A673 (cell line): ENCODE measurements around the gene VSX2. TPM values are rescaled to one million over a fixed set of nuclear protein-coding genes. Genes with fewer than 3 reads are reported as not detected.

Experiments
- BruUV-seq: library from RNA; stranded (reverse); fragments of 400-500 nt; replicated peaks from 2 replicates; lab custom pipeline; 2021; lab: Mats Ljungman, UMichigan
- CTCF ChIA-PET: fragments of 300-600 bp; sonication (Branson Sonifier 250); formaldehyde crosslinking; loops from one replicate; lab custom pipeline; 2022; ENCODE audit warnings: antibody characterized with exemption; lab: Charles Lee
- POLR2A ChIA-PET: fragments of 300-600 bp; sonication (Branson Sonifier 250); formaldehyde crosslinking; loops from one replicate; lab custom pipeline; 2022; ENCODE audit warnings: antibody characterized with exemption; ENCODE audit not compliant: low non-redundant PET; lab: Charles Lee
- DNase-seq: peaks from one replicate; pipeline ENCODE4 v3.0.0-alpha.2; 2015; ENCODE audit warnings: low spot score
- H3K27ac ChIP-seq: fragments of 200-600 bp; sonication (generic); 2 replicates; pipeline ENCODE4 v1.5.1; 2016; ENCODE audit warnings: mixed run types, low read depth, mild to moderate bottlenecking, mixed read lengths, antibody characterized with exemption, low read length; ENCODE audit not compliant: poor library complexity, severe bottlenecking
- H3K27me3 ChIP-seq: fragments of 200-600 bp; sonication (generic); replicated peaks from 2 replicates; pipeline ENCODE4 v1.6.1; 2017; ENCODE audit warnings: mixed run types, low read depth, mild to moderate bottlenecking, mixed read lengths, antibody characterized with exemption, low read length; ENCODE audit not compliant: insufficient read depth, poor library complexity
- H3K36me3 ChIP-seq: fragments of 200-600 bp; sonication (generic); 2 replicates; pipeline ENCODE4 v1.6.1; 2016; ENCODE audit warnings: mixed run types, mild to moderate bottlenecking, mixed read lengths, antibody characterized with exemption, low read length; ENCODE audit not compliant: insufficient read depth, poor library complexity, severe bottlenecking
- H3K4me1 ChIP-seq: fragments of 200-600 bp; sonication (generic); 2 replicates; pipeline ENCODE4 v1.6.1; 2017; ENCODE audit warnings: mixed run types, mild to moderate bottlenecking, mixed read lengths, antibody characterized with exemption, low read length; ENCODE audit not compliant: insufficient read depth, poor library complexity, severe bottlenecking
- H3K4me3 ChIP-seq: fragments of 200-600 bp; sonication (generic); 2 replicates; pipeline ENCODE4 v1.5.1; 2016; ENCODE audit warnings: low read depth, mixed run types, mild to moderate bottlenecking, mixed read lengths, low read length; ENCODE audit not compliant: poor library complexity, severe bottlenecking
- H3K9me3 ChIP-seq: fragments of 200-600 bp; sonication (generic); 2 replicates; pipeline ENCODE4 v1.6.1; 2016; ENCODE audit warnings: mixed run types, low read depth, mild to moderate bottlenecking, mixed read lengths, antibody characterized with exemption, low read length; ENCODE audit not compliant: poor library complexity, severe bottlenecking
- CTCF ChIP-seq: fragments of 300-800, 200-600 bp; sonication (generic); conservative IDR thresholded peaks from 2 replicates; pipeline ENCODE4 v1.5.1; 2017; ENCODE audit warnings: low read depth, mild to moderate bottlenecking, antibody characterized with exemption, low read length, moderate library complexity, mixed read lengths
- EZH2 ChIP-seq: fragments of 200-600 bp; sonication (generic); IDR thresholded peaks from 2 replicates; pipeline ENCODE4 v1.6.1; 2017; ENCODE audit warnings: borderline replicate concordance, low read depth, mild to moderate bottlenecking, mixed read lengths, antibody characterized with exemption, low read length; ENCODE audit not compliant: poor library complexity, severe bottlenecking
- intact Hi-C: fragments of 100-400 bp; cut with micrococcal nuclease; formaldehyde crosslinking; loops from one replicate; pipeline ENCODE4 v1.10.0; 2022; ENCODE audit not compliant: unreplicated experiment
- total RNA-seq: library from RNA; stranded (reverse); gene quantifications from 2 replicates; pipeline ENCODE4 v1.2.3, GENCODE V29; 2021

Gene VSX2
- total RNA-seq, 1 experiment from 2014 or later, result not detected

DNA sequence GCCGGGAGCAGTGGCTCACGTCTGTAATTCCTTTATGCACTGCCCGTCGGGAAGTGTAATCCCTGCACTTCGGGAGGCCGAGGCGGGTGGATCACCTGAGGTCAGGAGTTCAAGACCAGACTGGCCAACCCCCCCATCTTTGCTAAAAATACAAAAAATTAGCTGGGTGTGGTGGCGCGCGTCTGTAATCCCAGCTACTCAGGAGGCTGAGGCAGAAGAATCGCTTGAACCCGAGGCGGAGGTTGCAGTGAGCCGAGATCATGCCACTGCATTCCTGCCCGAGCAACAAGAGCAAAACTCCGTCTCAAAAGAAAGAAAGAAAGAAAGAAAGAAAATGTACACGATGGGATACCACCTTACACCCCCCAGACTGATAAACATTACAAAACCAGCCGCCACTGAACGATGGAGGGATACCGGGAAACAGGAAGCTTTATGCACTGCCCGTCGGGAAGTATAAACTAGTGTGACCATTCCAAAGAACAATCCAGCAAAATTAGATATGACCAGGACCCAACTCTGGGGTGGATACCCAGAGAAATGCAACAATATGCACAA is 62.4 kb downstream of the VSX2 start:
- ChIA-PET CTCF (interaction anchor here (0.5 kb wide), 1 partner anchor 134 kb away, joined by 8 read pairs; no protein-coding TSS in a partner anchor), POLR2A (no interaction called here)
- H3K4me1 ChIP-seq, result peaks cover 5% of the 10 kb centered on the region
- H3K27me3 ChIP-seq, result no peaks in the 10 kb centered on the region
- intact Hi-C loops, result no loop called here
- peaks cover 6% of the 10 kb centered on the region for H3K36me3 ChIP-seq
- H3K9me3 ChIP-seq, result no peaks in the 10 kb centered on the region
- TSS peak; percentile 54 for BruUV-seq
- no peak overlapping the region for H3K27ac ChIP-seq
- peak overlapping the region; percentile 83 for H3K4me3 ChIP-seq
- DNase-seq, result no peak
- TF ChIP-seq CTCF, result no peak
- no peak for TF ChIP-seq EZH2

- peak; percentile 70 for DNase-seq
- H3K9me3 ChIP-seq, result no peaks in the 10 kb centered on the region
- H3K27ac ChIP-seq, result peak overlapping the region; percentile 81
- BruUV-seq, result no TSS peak
- ChIA-PET POLR2A (no interaction called here), CTCF (no interaction called here)
- H3K27me3 ChIP-seq, result no peaks in the 10 kb centered on the region
- peaks cover 4% of the 10 kb centered on the region for H3K36me3 ChIP-seq
- H3K4me1 ChIP-seq, result peaks cover 5% of the 10 kb centered on the region
- peak overlapping the region; percentile 83 for H3K4me3 ChIP-seq
- intact Hi-C loops, result no loop called here
- no peak for TF ChIP-seq EZH2
- TF ChIP-seq CTCF, result peak; percentile 57; the same call in 1 of the 2 replicates
These were observed 62.9 kb downstream of the VSX2 start for GRCh38 chr14:74302152-74302628.

DNA sequence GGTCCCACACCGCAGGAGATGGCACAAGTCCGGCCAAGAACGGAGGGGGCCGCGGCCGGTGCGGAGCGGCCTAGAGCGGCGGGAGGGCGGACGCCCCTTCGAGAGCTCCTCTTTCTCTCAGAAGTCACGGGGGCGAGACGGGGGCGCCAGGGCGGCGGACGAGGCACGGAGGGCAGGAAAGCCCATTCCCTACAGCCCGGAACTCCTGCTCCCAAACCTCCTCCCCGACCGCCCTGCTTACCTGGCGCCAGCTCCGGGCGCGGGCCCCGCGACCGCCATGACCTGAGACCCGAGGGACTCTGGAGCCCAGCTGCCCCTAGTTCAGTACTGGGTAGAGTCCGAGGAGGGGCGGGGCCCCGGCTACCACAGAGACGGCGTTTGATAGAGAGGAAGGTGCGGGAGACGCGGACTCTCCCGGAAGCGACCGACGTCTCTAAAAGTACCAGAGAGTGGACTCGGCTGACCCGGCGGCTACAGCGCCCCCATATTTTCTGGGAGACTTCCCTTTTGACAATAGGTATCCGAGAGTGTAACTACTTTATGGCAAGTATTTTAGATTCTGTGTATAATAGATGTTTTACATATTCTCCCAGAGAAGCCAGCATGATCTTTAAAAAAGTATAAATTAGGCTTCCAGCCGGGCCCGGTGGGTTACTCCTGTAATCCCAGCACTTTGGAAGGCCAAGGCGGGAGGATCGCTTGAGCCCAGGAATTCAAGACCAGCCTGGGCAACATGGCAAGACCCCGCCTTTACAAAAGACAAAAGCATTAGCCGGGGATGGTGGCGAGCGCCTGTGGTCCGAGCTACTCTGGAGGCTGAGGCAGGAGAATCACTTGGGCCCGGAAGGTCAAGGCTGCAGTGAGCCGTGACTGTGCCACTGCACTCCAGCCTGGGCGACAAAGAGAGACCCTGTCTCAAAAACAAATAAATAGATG is 63.7 kb downstream of the VSX2 start, which contains the start of gene ABCD4:
Gene ABCD4, minus strand, starts transcription at position 301 of the 936 bp plus-strand sequence. Its CDS starts 22 bp downstream, at position 279.
- no peaks in the 10 kb centered on the region for H3K27me3 ChIP-seq
- H3K9me3 ChIP-seq, result no peaks in the 10 kb centered on the region
- peak within 1 kb of the TSS; percentile 81 for H3K27ac ChIP-seq
- ChIA-PET CTCF (no interaction called here), POLR2A (no interaction called here)
- H3K36me3 ChIP-seq, result no peaks in the 10 kb centered on the region
- BruUV-seq, result no TSS peak
- H3K4me3 ChIP-seq, result peak within 1 kb of the TSS; percentile 83
- TF ChIP-seq EZH2 (no peak), CTCF (peak; percentile 82)
- H3K4me1 ChIP-seq, result peaks cover 5% of the 10 kb centered on the region
- DNase-seq, result peak; percentile 95
- intact Hi-C loops, result no loop called here
